Hindlimb muscle (tissue), 1 donor: ENCODE data around the gene OTOGL. TPM values are rescaled to one million over a fixed set of nuclear protein-coding genes. Genes with fewer than 3 reads are reported as not detected.
"Not testable (repeated sequence)": the region's sequence is repeated elsewhere in the genome, so short reads cannot be mapped to it uniquely, and the experiment has no call there.

Experiments
- DNase-seq: peaks from one replicate; pipeline ENCODE4 v3.0.0-alpha.2; 2013
- polyA plus RNA-seq: library from polyadenylated mRNA; unstranded; fragments of 120-200 nt; gene quantifications from one replicate; pipeline ENCODE4 v1.2.1, GENCODE V29; 2013; ENCODE audit not compliant: insufficient read length

OTOGL gene
- polyA plus RNA-seq, 1 donor: 0.44 TPM

- DNase-seq: no peak
Observed at GRCh38 chr12:80121661-80122060, 22.3 kb downstream of the OTOGL start.

DNA sequence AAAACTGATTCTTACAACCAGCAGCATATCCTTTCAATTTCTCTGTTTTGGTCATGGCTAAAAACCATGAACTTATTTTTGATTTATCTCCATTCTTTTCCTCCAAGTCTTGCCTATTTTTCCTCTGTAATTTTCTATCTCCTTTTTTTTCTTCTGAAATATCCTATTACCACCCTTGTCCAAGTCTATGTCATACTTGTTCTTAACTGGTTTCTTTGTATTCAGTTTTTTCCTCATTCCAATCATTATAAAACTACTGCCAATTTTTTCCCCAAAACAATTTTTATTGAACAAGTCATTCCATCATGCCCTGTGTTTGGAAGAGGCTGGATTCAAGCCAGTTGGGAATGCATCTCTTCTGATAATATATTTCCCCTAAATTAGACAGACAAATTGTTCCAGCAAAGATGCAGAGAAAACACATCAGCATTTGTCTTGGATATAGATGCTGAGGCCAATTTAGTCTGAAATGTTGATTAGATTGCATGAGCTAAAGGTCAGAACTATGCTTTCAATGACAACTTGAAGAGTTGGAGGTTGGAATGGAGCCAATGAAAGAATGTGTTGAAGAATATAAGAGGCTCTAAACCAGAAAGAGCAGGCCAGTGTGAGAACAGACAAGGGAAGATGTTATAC is 30.7 kb downstream of the OTOGL start:
- no peak for DNase-seq

DNA sequence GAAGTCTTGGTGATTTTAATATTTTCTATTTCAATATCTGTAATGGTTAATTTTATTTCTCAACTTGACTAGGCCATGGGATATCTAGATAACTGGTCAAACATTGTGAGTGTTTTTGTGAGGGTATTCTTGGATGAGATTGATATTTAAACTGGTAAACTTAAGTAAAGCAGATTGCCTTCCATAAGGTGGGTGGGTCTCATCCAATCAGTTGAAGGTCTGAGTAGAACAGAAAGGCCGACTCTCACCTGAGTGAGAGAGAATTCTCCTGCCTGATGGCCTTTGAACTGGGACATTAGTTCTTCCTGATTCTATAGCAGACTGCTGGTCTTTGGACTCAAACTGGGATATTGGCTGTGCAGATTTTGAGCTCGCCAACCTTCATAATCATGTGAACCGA is 36.3 kb downstream of the OTOGL start:
- no peak for DNase-seq

GRCh38 chr12:80140005-80140404 is 40.7 kb downstream of the OTOGL start:
- no peak for DNase-seq

DNA sequence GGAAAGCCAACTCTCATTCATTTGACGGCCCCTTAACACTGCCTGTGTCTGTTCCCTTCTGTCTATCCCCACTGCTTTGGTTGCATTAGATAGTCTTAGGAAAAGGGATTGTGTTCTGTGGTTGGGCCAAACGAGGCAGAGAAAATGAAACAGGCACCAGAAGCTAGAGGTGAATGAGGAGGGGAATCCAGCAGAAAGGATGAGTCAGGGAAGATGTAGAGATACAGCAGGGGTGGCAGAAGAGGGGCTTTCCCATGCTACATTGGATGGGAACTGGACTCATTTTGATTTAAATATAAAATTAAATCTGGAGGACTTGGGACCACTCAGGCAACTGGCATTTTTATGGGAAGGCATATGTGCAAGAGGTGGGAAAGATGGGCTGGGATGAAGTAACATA is 43.3 kb downstream of the OTOGL start:
- DNase-seq: no peak

- no peak for DNase-seq
Observed at GRCh38 chr12:80143537-80143936, 44.2 kb downstream of the OTOGL start.

- not testable (repeated sequence) for DNase-seq
Observed at GRCh38 chr12:80149547-80150313, 50.4 kb downstream of the OTOGL start.

DNA sequence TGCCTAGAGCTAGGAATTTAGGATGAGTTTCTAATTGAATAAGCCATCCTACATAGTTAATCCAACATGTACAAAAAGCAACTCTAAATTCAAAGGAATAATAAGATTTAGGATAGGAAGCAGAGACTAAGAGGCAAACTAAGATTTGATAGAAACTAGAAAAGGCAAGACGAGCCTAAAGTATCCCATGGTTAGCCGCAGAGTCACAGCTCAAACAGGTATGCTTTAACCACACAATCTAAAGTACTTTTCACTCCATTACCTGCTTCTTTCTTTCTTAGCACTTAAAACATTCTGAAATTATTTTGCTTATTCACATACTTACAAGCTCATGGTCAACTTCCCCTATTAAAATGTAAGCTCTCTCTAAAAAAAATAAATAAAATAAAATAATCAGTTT is 51.8 kb downstream of the OTOGL start:
- DNase-seq: no peak

DNA sequence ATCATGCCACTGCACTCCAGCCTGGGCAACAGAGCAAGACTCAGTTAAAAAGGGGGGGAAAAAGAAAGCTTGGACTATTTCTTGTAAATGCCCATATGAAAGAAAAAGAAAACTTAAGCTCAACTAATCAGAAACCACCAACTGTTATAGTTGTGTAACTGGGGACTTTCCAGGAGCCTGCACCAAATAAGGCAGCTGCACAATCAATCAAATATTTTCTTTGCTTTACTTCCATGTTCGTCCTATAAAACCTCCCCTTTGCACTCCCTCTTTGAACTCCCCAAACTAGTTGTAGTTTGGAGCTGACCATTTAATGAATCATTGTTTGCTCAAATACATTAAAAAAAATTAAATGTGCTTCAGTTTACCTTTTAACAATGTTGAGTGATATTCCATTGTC is 54.9 kb downstream of the OTOGL start:
- no peak for DNase-seq

GRCh38 chr12:80156306-80156705 is 57.0 kb downstream of the OTOGL start:
- no peak for DNase-seq

GRCh38 chr12:80157645-80158044 is 58.3 kb downstream of the OTOGL start:
- DNase-seq: no peak

- DNase-seq: no peak
Observed at GRCh38 chr12:80161612-80162011, 62.3 kb downstream of the OTOGL start.

GRCh38 chr12:80162177-80162576 is 62.8 kb downstream of the OTOGL start:
- no peak for DNase-seq

- DNase-seq: no peak
Observed at GRCh38 chr12:80165746-80166145, 66.4 kb downstream of the OTOGL start.

GRCh38 chr12:80166751-80167150 is 67.4 kb downstream of the OTOGL start:
- no peak for DNase-seq

- DNase-seq: no peak
Observed at GRCh38 chr12:80168936-80169335, 69.6 kb downstream of the OTOGL start.

DNA sequence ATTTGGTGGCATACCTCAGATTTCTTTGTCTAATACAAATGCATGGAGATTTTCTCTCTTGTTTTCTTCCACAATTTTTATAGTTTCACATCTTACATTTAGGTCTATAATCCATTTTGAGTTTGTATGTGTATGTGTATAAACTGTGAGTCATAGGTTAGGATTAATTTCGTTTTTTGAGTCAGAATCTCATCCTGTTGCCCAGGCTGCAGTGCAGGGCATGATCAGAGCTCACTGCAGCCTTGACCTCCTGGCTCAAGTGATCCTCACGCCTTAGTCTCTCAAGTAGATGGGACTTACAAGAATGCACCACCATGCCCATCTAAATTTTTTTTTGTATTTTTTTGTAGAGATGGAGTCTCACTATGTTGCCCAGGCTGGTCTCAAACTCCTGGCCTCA is 71.6 kb downstream of the OTOGL start:
- DNase-seq: no peak

GRCh38 chr12:80173083-80173864 is 73.9 kb downstream of the OTOGL start:
- DNase-seq: no peak

DNA sequence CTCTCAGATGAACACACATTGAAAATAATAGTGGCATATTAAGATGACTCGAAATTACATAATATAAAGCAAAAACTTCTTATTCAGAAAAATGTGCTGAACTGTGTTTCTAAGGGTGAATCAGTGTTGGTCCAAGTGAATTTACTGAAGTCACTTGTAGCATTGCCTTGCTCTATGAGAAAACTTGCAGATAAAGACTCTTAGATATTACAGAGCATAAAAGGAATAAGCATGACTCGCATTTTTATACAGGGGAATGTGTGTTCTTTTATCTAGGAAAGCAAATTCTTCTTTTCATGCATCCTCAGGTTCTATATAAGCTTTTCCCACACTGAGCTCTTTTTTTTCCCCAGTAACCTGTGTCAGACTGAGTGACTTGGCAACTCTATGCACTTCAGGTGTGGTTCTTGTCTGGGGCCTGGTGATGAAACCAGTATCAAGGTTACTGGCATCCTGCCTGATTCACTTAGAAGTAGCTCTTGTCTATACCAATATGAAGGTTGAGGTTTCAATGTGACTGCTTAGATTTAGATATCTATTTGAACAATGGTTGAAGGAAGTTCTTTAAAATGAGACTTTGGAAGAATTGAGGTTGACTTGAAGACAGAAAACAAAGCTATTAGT is 76.1 kb downstream of the OTOGL start:
- no peak for DNase-seq

GRCh38 chr12:80176706-80177105 is 77.4 kb downstream of the OTOGL start:
- DNase-seq: no peak

DNA sequence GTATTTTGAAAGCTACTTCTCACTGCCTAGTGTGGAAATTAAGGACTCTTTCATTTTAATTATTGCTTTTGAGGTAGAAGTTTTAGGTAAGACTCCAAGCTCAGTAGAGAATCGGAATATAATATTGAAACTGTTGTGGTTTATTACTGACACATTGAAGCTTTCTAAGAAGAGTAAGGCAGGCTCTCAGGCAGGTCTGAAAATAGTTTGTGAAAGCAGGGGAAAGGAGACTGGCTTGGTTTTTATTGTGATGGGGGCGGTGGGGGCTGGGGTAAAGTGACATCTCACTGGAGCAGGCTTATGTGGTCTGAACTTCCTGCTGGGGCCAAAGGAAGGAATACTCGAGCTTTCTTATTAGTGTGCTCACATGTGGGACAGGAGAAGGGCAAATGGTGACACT is 79.5 kb downstream of the OTOGL start:
- no peak for DNase-seq

GRCh38 chr12:80183939-80184338 is 84.6 kb downstream of the OTOGL start:
- DNase-seq: no peak

DNA sequence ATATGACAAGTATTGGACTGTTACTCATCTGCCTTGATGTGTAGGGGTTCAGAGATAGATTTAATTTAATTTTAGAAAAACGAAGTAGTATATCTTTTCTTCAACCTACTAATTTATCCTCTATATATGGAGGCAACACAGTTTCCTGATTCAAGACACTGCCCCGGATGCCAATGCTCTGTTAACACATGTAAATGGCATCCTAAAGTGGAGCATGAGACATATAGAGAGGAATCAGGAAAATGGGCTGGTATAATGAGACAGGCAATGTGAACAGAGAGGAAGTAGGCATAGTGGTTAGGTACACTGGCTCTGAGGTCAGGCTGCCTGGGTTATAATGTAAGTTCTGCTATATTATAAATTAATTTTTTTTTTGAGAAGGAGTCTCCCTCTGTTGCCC is 85.6 kb downstream of the OTOGL start:
- DNase-seq: no peak
